Immature natural killer cell (primary cell): Measurements from ENCODE around the gene TRPC4AP. TPM values are rescaled to one million over a fixed set of nuclear protein-coding genes. Genes with fewer than 3 reads are reported as not detected.

Source experiments
- DNase-seq, 3 donors: peaks; one replicate each; pipeline ENCODE4 v3.0.0; 2022; ENCODE audit warnings: mixed read lengths in 1 of 3
- H3K27ac Mint-ChIP-seq, 6 donors: one replicate each; pipeline ENCODE4 v1.8.0; 2020; ENCODE audit warnings: mixed read lengths in 6 of 6, mild to moderate bottlenecking in 5 of 6, inconsistent platforms in 4 of 6, moderate library complexity in 3 of 6
- H3K27me3 Mint-ChIP-seq, 3 donors: one replicate each; pipeline ENCODE4 v1.8.0; 2020 to 2021; ENCODE audit warnings: low read depth in 3 of 3, mild to moderate bottlenecking in 3 of 3, mixed read lengths in 3 of 3, moderate library complexity in 3 of 3, inconsistent platforms in 1 of 3
- H3K36me3 Mint-ChIP-seq, 3 donors: one replicate each; pipeline ENCODE4 v1.8.0; 2020; ENCODE audit warnings: mixed read lengths in 3 of 3, inconsistent platforms in 2 of 3, mild to moderate bottlenecking in 2 of 3
- H3K4me1 Mint-ChIP-seq, 2 donors: one replicate each; pipeline ENCODE4 v1.8.0; 2020; ENCODE audit warnings: inconsistent platforms in 2 of 2, mild to moderate bottlenecking in 2 of 2, mixed read lengths in 2 of 2, moderate library complexity in 1 of 2
- H3K4me3 Mint-ChIP-seq, 5 donors: one replicate each; pipeline ENCODE4 v1.8.0; 2020; ENCODE audit warnings: mild to moderate bottlenecking in 5 of 5, mixed read lengths in 5 of 5, inconsistent platforms in 3 of 5, moderate library complexity in 3 of 5
- H3K9me3 Mint-ChIP-seq, 6 donors: one replicate each; pipeline ENCODE4 v1.8.0; 2020; ENCODE audit warnings: mild to moderate bottlenecking in 6 of 6, mixed read lengths in 6 of 6, inconsistent platforms in 4 of 6, moderate library complexity in 3 of 6
- polyA plus RNA-seq, 3 donors: library from polyadenylated mRNA; unstranded; fragments of 300-500 nt; fragmentation: Illumina TruSeq; gene quantifications; one replicate each; pipeline ENCODE4 v1.2.3, GENCODE V29; 2021

Gene TRPC4AP
- polyA plus RNA-seq, 3 donors from 2014 or later, result 58.0 to 89.0 (median 72.5) TPM

DNA sequence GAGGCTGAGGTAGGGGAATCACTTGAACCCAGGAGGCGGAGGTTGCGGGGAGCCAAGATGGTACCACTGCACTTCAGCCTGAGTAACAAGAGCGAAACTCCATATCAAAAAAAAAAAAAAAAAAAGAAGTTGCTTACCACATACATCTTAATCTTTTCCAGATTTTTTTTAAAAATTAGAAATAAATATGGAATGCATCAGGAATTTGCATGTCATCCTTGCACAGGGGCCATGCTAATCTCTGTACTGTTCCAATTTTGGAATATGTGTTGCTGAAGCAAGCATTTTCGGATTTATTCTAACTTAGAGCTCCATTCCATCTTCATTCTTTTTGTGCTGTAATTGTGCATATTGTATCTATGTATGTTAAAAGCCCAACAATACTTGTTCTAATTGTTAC, 62.5 kb downstream of the TRPC4AP start:
- Mint-ChIP-seq H3K27me3 (peaks cover 0 to 4% (median 0%) of the 10 kb centered on the region in 3 donors), H3K27ac (peak overlapping the region in 1 of 6 donors; percentile 52), H3K36me3 (peaks cover 13 to 36% (median 18%) of the 10 kb centered on the region in 3 donors), H3K4me3 (no peak overlapping the region), H3K4me1 (no peaks in the 10 kb centered on the region), H3K9me3 (no peaks in the 10 kb centered on the region)
- DNase-seq, result no peak

DNA sequence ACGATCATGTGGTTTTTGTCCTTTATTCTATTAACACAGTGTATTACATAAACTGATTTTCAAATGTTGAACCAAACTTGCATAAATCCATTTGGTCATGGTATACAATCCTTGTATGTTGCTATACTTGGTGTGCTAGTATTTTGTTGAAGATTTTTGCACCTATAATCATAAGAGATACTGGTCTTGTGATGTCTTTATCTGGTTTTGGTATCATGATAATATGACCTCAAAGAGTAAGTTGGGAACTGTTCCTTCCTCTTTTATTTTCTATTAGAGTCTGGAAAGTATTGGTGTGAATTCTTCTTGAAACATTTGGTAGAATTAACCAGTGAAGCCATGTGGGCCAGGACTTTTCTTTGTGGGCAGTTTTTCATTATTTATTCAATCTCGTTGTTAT, 65.3 kb downstream of the TRPC4AP start:
- H3K9me3 Mint-ChIP-seq, result no peaks in the 10 kb centered on the region
- no peaks in the 10 kb centered on the region for H3K4me1 Mint-ChIP-seq
- H3K4me3 Mint-ChIP-seq, result no peak overlapping the region
- peak overlapping the region in 2 of 6 donors; percentile 31 to 65 for H3K27ac Mint-ChIP-seq
- DNase-seq, result no peak
- peaks cover 0 to 7% (median 0%) of the 10 kb centered on the region in 3 donors for H3K27me3 Mint-ChIP-seq
- H3K36me3 Mint-ChIP-seq, result peaks cover 13 to 21% (median 15%) of the 10 kb centered on the region in 3 donors

DNA sequence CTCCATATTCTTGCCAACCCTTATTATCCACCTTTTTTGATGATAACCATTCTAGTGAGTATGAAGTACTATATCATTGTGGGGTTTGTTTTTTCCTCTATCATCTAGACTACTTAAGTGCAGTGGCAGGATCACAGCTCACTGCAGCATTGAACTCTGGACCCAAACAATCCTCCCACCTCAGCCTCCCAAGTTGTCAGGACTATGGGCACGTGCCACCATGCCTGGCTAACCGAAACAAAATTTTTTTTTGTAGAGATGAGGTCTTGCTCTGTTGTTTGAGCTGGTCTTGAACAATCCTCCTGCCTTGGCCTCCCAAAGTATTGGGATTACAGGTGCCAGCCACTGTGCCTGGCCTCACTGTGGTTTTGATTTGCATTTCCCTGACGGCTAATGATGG, 67.5 kb downstream of the TRPC4AP start:
- H3K27me3 Mint-ChIP-seq, result peaks cover 0 to 4% (median 0%) of the 10 kb centered on the region in 3 donors
- H3K27ac Mint-ChIP-seq, result peak overlapping the region in 2 of 6 donors; percentile 17 to 40
- no peak overlapping the region for H3K4me3 Mint-ChIP-seq

DNA sequence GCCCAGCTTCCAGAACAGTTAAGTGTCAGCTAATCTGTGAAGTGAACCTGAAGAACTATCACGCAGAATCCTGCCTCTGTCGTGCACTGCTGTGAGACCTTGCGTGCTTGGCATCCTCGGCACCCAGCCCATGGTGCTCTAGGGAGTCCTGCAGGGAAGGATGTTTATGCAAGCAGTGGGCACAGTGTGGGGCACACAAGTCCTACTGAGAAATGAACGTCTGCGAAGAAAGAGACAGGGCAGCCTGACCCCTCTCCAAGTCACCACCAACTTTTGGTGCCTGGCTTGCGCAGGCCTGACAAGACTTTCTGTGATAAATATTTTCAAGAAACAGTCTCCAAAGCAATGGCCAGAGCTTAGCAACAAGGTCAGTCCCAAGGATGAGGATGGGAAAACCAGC, 69.0 kb downstream of the TRPC4AP start:
- Mint-ChIP-seq H3K4me3 (no peak overlapping the region), H3K9me3 (no peaks in the 10 kb centered on the region), H3K36me3 (peaks cover 0 to 27% (median 7%) of the 10 kb centered on the region in 3 donors), H3K27me3 (peaks cover 0 to 4% (median 0%) of the 10 kb centered on the region in 3 donors), H3K27ac (no peak overlapping the region), H3K4me1 (peaks cover 0 to 2% of the 10 kb centered on the region in 2 donors)
- DNase-seq, result no peak

More for the DNA sequence above, 67.5 kb downstream of the TRPC4AP start:
- Mint-ChIP-seq H3K9me3 (no peaks in the 10 kb centered on the region), H3K4me1 (no peaks in the 10 kb centered on the region), H3K36me3 (peaks cover 0 to 25% (median 7%) of the 10 kb centered on the region in 3 donors)
- DNase-seq, result no peak

DNA sequence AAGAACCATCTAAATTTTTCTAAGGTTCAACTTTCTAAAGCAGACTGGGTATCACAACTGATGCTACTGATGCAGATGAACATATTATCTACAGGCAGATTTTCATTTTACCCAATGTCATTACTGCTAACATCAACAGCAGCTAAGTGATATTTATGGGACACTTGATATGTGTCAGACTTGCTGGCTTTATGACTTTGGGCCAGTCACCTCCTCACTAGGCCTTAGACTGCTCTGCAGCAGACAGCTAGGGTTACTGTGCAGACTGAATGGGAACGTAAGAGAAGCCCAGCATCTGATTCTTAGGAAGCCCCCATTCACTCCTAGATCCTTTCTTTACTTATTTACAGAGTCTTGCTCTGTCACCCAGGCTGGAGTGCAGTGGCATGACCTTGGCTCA, 70.8 kb downstream of the TRPC4AP start:
- H3K4me3 Mint-ChIP-seq, result no peak overlapping the region
- H3K27me3 Mint-ChIP-seq, result peaks cover 0 to 4% (median 0%) of the 10 kb centered on the region in 3 donors
- H3K9me3 Mint-ChIP-seq, result no peaks in the 10 kb centered on the region
- DNase-seq, result no peak
- H3K4me1 Mint-ChIP-seq, result peaks cover 0 to 2% of the 10 kb centered on the region in 2 donors
- H3K27ac Mint-ChIP-seq, result no peak overlapping the region
- H3K36me3 Mint-ChIP-seq, result peaks cover 0 to 23% (median 7%) of the 10 kb centered on the region in 3 donors

DNA sequence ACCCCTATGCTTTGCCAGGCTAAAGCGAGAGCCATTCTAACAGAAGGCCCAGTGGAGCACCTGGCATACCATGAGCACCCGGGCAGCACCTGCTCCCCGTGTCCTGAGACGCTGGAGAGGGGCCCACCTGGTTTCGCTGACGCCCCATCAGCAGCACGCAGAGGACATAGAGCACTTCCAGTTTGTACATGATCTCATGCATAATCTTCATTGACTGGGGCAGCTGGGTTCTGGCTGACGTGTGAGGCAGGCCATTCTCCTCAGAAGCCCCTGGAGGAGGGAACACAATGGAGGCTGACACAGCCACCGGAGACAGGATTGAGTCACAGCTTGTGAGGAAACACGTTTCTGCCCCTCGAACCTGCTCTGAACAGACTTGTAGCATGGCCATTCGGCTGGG, 71.5 kb downstream of the TRPC4AP start:
- Mint-ChIP-seq H3K27ac (no peak overlapping the region), H3K4me3 (no peak overlapping the region), H3K9me3 (no peaks in the 10 kb centered on the region), H3K36me3 (peaks cover 0 to 27% (median 7%) of the 10 kb centered on the region in 3 donors), H3K27me3 (peaks cover 0 to 4% (median 0%) of the 10 kb centered on the region in 3 donors), H3K4me1 (peaks cover 0 to 2% of the 10 kb centered on the region in 2 donors)
- DNase-seq, result no peak

DNA sequence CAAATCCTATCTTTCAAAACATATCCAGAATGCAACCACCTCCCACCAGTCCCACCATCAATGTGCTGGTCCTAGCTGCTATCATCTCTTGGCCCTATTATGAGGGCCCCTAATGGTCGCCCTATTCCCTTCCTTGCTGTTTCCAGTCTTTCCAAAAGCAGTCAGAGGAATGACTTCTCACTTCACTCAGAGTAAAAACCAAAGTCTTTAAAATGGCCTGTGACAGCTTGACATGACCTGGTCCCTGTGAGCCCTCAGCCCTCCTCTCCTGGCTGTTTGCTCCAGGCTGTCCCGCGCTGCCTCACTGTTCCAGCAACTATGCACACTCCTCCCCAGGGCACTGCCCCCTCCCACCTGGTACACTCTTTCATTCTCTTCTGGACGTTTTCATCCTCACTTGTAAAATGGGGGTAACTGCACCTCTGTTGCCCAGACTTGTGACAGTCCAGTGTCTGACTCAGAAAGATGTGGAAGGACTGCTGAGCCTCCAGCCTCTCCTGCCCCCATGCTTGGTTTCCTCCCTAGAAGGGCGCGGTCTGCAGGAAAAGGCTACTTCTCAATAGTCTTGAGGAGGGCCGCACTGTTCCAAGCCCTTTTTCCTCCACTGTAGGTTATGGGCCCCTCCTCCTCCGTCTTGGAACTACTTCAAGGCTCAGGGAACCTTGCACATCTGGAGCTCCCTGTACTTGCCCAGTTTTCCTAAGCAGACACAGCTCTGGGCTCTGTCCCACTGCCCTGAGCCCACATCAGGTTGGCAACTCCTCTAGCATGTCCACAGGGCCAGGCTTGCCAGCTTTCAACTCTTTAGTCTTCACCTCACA, 72.3 kb downstream of the TRPC4AP start:
- DNase-seq, result no peak
- Mint-ChIP-seq H3K27me3 (peaks cover 0 to 4% (median 0%) of the 10 kb centered on the region in 3 donors), H3K4me3 (no peak overlapping the region), H3K9me3 (no peaks in the 10 kb centered on the region), H3K4me1 (peaks cover 0 to 2% of the 10 kb centered on the region in 2 donors), H3K27ac (peak overlapping the region in 3 of 6 donors; percentile 7 to 49 (median 33)), H3K36me3 (peaks cover 0 to 28% (median 11%) of the 10 kb centered on the region in 3 donors)

DNA sequence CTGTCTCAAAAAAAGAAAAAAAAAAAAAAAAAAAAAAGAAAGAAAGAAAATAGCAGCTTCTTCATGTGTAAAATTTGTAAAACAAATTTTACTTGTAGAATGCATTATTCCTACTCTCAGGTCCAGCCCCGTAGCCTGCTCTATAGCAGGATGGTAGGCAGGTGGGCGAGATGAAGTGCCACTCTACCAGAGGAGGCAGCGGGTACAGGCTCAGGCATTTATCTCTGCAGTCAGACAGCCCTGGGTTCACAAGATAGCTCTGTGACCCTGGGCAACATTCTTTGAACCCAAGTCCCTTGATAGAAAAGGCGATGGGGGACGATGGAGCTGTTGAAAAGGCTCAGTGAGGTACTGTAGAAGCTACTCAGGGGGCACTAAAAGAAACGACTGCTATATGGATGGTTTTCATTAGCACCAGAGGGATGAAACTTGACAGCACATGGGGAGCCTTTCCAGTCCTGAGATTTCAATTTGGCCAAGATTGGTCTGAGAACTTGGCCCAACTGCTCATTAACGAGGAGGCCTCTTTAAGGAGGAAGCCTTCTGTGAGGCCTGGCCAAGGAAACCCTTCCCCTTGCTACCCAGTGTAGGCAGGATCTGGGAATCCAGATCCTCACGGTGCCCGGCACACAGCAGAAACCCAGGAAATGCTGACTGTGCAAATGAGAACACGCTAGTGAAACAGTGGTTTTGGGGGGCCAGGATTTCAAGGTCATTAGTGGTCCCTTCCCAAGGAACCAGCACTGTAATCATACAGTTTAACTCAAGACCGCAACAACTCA, 73.8 kb downstream of the TRPC4AP start:
- peaks cover 0 to 2% (median 0%) of the 10 kb centered on the region in 3 donors for H3K27me3 Mint-ChIP-seq
- no peak overlapping the region for H3K27ac Mint-ChIP-seq
- no peaks in the 10 kb centered on the region for H3K9me3 Mint-ChIP-seq
- peaks cover 0 to 2% of the 10 kb centered on the region in 2 donors for H3K4me1 Mint-ChIP-seq
- DNase-seq, result no peak
- H3K4me3 Mint-ChIP-seq, result no peak overlapping the region
- H3K36me3 Mint-ChIP-seq, result peaks cover 0 to 31% (median 11%) of the 10 kb centered on the region in 3 donors

DNA sequence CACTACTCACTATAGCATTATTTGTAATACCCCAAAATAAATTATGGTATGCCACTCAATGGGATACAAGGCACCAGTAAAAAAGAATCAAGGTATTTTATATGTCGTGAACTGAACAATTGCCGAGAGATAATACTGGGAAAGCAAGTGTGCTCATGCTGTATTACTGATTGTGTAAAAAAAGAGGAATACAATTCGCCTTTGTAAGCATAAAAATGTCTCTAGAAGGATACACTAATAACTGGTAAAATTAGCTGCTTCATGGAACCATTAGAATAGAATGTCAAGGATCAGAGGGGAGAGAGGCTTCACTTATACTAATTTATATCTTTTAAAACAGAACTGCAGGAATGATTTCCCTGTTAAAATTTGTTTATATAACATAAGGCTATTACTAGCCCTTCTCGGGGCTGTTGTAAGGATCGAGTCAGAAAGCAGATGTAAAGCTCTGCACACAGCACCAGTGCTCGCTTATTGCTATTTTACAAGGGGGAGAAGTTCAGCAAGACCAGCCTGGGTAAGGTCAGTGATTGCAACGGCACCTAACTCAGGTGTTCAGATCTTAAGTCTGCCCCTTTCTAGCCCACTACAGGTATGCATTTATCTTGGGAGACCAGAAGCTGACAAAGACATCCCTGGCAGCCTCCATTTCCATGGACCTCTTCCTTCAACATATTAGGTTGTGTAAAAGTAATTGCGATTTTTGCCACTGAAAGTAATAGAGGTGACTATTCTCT, 75.3 kb downstream of the TRPC4AP start:
- no peak overlapping the region for H3K4me3 Mint-ChIP-seq
- no peaks in the 10 kb centered on the region for H3K9me3 Mint-ChIP-seq
- no peak overlapping the region for H3K27ac Mint-ChIP-seq
- H3K27me3 Mint-ChIP-seq, result peaks cover 0 to 2% (median 2%) of the 10 kb centered on the region in 3 donors
- peaks cover 2% of the 10 kb centered on the region in 2 donors for H3K4me1 Mint-ChIP-seq
- no peak for DNase-seq
- H3K36me3 Mint-ChIP-seq, result peaks cover 0 to 41% (median 11%) of the 10 kb centered on the region in 3 donors

GRCh38 chr20:35015863-35016193, 76.8 kb downstream of the TRPC4AP start:
- peaks cover 6 to 15% of the 10 kb centered on the region in 2 donors for H3K4me1 Mint-ChIP-seq
- no peak overlapping the region for H3K4me3 Mint-ChIP-seq
- peak overlapping the region in 1 of 6 donors; percentile 46 for H3K27ac Mint-ChIP-seq
- H3K9me3 Mint-ChIP-seq, result no peaks in the 10 kb centered on the region
- no peak for DNase-seq
- H3K36me3 Mint-ChIP-seq, result peaks cover 8 to 45% (median 11%) of the 10 kb centered on the region in 3 donors
- peaks cover 0 to 2% (median 2%) of the 10 kb centered on the region in 3 donors for H3K27me3 Mint-ChIP-seq

DNA sequence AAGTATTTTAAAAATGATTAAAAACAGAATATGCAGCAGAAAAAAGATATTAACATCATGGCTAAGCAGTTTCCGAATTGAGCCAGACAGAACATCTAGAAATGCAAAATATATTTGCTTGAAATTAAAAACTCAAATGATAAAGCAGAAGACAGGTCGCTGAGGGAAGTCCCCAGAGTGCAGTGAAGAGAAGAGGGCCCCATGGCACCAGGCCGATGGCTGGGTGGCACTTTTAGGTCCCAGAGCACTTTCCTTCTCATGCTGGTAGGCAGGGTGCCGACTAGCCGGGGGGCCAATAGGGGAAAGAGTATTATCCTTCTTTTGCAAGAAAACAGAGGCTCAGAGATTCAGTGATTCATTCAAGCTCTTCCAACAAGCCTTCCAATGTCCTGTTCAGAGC, 78.1 kb downstream of the TRPC4AP start:
- H3K27me3 Mint-ChIP-seq, result peaks cover 2 to 3% (median 3%) of the 10 kb centered on the region in 3 donors
- no peak overlapping the region for H3K4me3 Mint-ChIP-seq
- H3K36me3 Mint-ChIP-seq, result peaks cover 8 to 39% (median 11%) of the 10 kb centered on the region in 3 donors
- DNase-seq, result no peak
- H3K9me3 Mint-ChIP-seq, result no peaks in the 10 kb centered on the region
- no peak overlapping the region for H3K27ac Mint-ChIP-seq
- peaks cover 8 to 20% of the 10 kb centered on the region in 2 donors for H3K4me1 Mint-ChIP-seq

GRCh38 chr20:35013421-35014411, 78.9 kb downstream of the TRPC4AP start:
- Mint-ChIP-seq H3K4me1 (peaks cover 8 to 20% of the 10 kb centered on the region in 2 donors), H3K27ac (peak overlapping the region in 4 of 6 donors; percentile 45 to 76 (median 55)), H3K4me3 (no peak overlapping the region), H3K9me3 (no peaks in the 10 kb centered on the region), H3K36me3 (peaks cover 8 to 47% (median 16%) of the 10 kb centered on the region in 3 donors), H3K27me3 (peaks cover 3% of the 10 kb centered on the region in 3 donors)
- DNase-seq, result no peak
